HepG2 (cell line): ENCODE results near the gene MRM2. TPM values are rescaled to one million over a fixed set of nuclear protein-coding genes. Genes with fewer than 3 reads are reported as not detected.

ENCODE experiments used
- ATAC-seq: fragments of 200-7000 bp; cut with Tn5 transposase; 3 replicates; pipeline ENCODE4 v1.9.1; 2020; ENCODE audit warnings: mild to moderate bottlenecking, moderate library complexity
- BruUV-seq: library from RNA; stranded (reverse); fragments of 400-500 nt; replicated peaks from 2 replicates; lab custom pipeline; 2021; lab: Mats Ljungman, UMichigan
- CTCF ChIA-PET: fragments of 300-600 bp; formaldehyde crosslinking; extraction: SDS; loops from one replicate; lab custom pipeline; 2021; ENCODE audit warnings: low total read pairs, inconsistent platforms, low intra/inter-chr PET ratio; lab: Yijun Ruan, JAX
- POLR2A ChIA-PET: fragments of 350-600 bp; sonication (Branson Sonifier 250); formaldehyde crosslinking; loops from one replicate; lab custom pipeline; 2020; ENCODE audit warnings: antibody characterized with exemption, inconsistent platforms; lab: Yijun Ruan, JAX
- DNase-seq: peaks from one replicate; pipeline ENCODE4 v3.0.0-alpha.2; 2015; ENCODE audit warnings: low spot score
- FAIRE-seq: peaks from 3 replicates; lab custom pipeline; 2011; peaks lifted over from hg19 to GRCh38; lab: Jason Lieb, UNC
- H2AFZ ChIP-seq: one replicate; pipeline ENCODE4 v1.6.1; 2011; ENCODE audit warnings: low read length, inconsistent platforms
- H3K27ac ChIP-seq: fragments of 300-600 bp; 3 replicates; pipeline ENCODE4 v1.8.0; 2011; ENCODE audit warnings: mixed run types, mild to moderate bottlenecking, mixed read lengths, low read length, inconsistent platforms; ENCODE audit not compliant: insufficient read depth; ENCODE audit errors: extremely low read length
- H3K27me3 ChIP-seq, 2 experiments: fragments of 200-600 bp in 1 of 2; 2 replicates in 1 of 2; 3 replicates in 1 of 2; pipeline versions ENCODE4 v1.6.0 to v1.8.0; 2011; ENCODE audit warnings: low read length in 2 of 2, mild to moderate bottlenecking in 2 of 2, moderate library complexity in 2 of 2, inconsistent platforms in 1 of 2; ENCODE audit not compliant: insufficient read depth in 2 of 2, control insufficient read depth in 1 of 2
- H3K36me3 ChIP-seq, 2 experiments: fragments of 200-600 bp in 1 of 2; replicated peaks in 1 of 2; 2 replicates in 1 of 2; 3 replicates in 1 of 2; pipeline versions ENCODE4 v1.5.1 to v1.8.0; 2011; ENCODE audit warnings: low read length in 2 of 2, inconsistent platforms in 1 of 2; ENCODE audit not compliant: insufficient read depth in 2 of 2, control insufficient read depth in 1 of 2
- H3K4me1 ChIP-seq: 2 replicates; pipeline ENCODE4 v1.5.1; 2012; ENCODE audit warnings: low read length, inconsistent platforms; ENCODE audit not compliant: insufficient read depth
- H3K4me2 ChIP-seq: 2 replicates; pipeline ENCODE4 v1.6.0; 2011; ENCODE audit warnings: low read depth, low read length, inconsistent platforms
- H3K4me3 ChIP-seq, 3 experiments: fragments of 200-600 bp in 1 of 3; sonication (generic), shearing (Covaris generic) in 1 of 3; replicated peaks in 1 of 3; 2 replicates each; pipeline ENCODE4 v1.5.1; 2011 to 2016; ENCODE audit warnings: low read length in 3 of 3, inconsistent platforms in 2 of 3, low read depth in 2 of 3, mild to moderate bottlenecking in 2 of 3, control low read depth in 1 of 3, mixed read lengths in 1 of 3; ENCODE audit not compliant: insufficient read depth in 1 of 3
- H3K79me2 ChIP-seq: one replicate; pipeline ENCODE4 v1.6.1; 2011; ENCODE audit warnings: low read length, inconsistent platforms; ENCODE audit not compliant: insufficient read depth
- H3K9ac ChIP-seq: 2 replicates; pipeline ENCODE4 v1.6.0; 2011; ENCODE audit warnings: mild to moderate bottlenecking, low read depth, low read length, inconsistent platforms; ENCODE audit not compliant: insufficient read depth
- H3K9me3 ChIP-seq: 2 replicates; pipeline ENCODE4 v1.5.1; 2012; ENCODE audit warnings: mild to moderate bottlenecking, low read length
- H4K20me1 ChIP-seq: 2 replicates; pipeline ENCODE4 v1.6.0; 2011; ENCODE audit warnings: inconsistent platforms, mild to moderate bottlenecking, low read length, moderate library complexity; ENCODE audit not compliant: insufficient read depth
- FOXP1 ChIP-seq, 2 experiments: fragments of 450-650 bp in 1 of 2; IDR thresholded peaks; 2 replicates each; pipeline ENCODE4 v1.6.1; 2017 to 2018; ENCODE audit warnings: antibody characterized with exemption in 1 of 2
- LRRFIP1 ChIP-seq: sonication (generic); formaldehyde crosslinking; conservative IDR thresholded peaks from 2 replicates; pipeline ENCODE4 v1.4.0; 2020; ENCODE audit warnings: missing genetic modification reagents
- NR3C1 ChIP-seq: sonication (generic); formaldehyde crosslinking; IDR thresholded peaks from 2 replicates; pipeline ENCODE4 v1.4.0; 2020; ENCODE audit warnings: missing genetic modification reagents
- PHB2 ChIP-seq: fragments of 450-650 bp; IDR thresholded peaks from 2 replicates; pipeline ENCODE4 v1.6.1; 2018; ENCODE audit not compliant: partially characterized antibody
- ZNF3 ChIP-seq: IDR thresholded peaks from 2 replicates; pipeline ENCODE4 v1.7.0; 2017; ENCODE audit warnings: inconsistent platforms
- ZNF335 ChIP-seq: sonication (generic); formaldehyde crosslinking; IDR thresholded peaks from 2 replicates; pipeline ENCODE4 v1.4.0; 2020; ENCODE audit warnings: missing genetic modification reagents
- ZNF343 ChIP-seq: sonication (generic); formaldehyde crosslinking; IDR thresholded peaks from 2 replicates; pipeline ENCODE4 v1.4.0; 2020; ENCODE audit warnings: mild to moderate bottlenecking, missing genetic modification reagents
- ZNF781 ChIP-seq: sonication (generic); formaldehyde crosslinking; IDR thresholded peaks from 2 replicates; pipeline ENCODE4 v1.5.1; 2020; ENCODE audit warnings: borderline replicate concordance, mild to moderate bottlenecking, missing genetic modification reagents; ENCODE audit errors: not compliant biosample characterization
- ZSCAN5A ChIP-seq: sonication (generic); formaldehyde crosslinking; IDR thresholded peaks from 2 replicates; pipeline ENCODE4 v1.8.0; 2022; ENCODE audit warnings: mild to moderate bottlenecking, missing genetic modification reagents, borderline replicate concordance
- WGBS: methylation state at CpG from one replicate; pipeline ENCODE4 v1.1.6; 2017; ENCODE audit warnings: low lambda C conversion rate; 5-methylcytosine and 5-hydroxymethylcytosine counted together
- in situ Hi-C: cut with HindIII; loops from 2 replicates; pipeline ENCODE4 v1.10.0; 2017; ENCODE audit warnings: low pct_unique_long_range_greater_than_20kb; ENCODE audit not compliant: extremely low pct_ligation_motif_present
- intact Hi-C: fragments of 100-400 bp; cut with micrococcal nuclease; formaldehyde crosslinking; loops from one replicate; pipeline ENCODE4 v1.10.0; 2022; ENCODE audit not compliant: unreplicated experiment
- polyA plus RNA-seq, 8 experiments: library from polyadenylated mRNA; depleted of rRNA in 3 of 8; stranded (reverse) in 7 of 8; unstranded in 1 of 8; fragments of >200 nt; fragmentation: Illumina TruSeq in 4 of 8; extraction: Trizol in 4 of 8; gene quantifications; 2 replicates each; pipeline versions ENCODE4 v1.2.1 to v1.2.3, GENCODE V29; 2011 to 2016; ENCODE audit warnings: low read depth in 4 of 8, missing spikeins in 1 of 8, mixed read lengths in 1 of 8; ENCODE audit not compliant: insufficient read depth in 1 of 8
- total RNA-seq, 5 experiments: library from RNA; depleted of rRNA; stranded (reverse); fragments of >200 nt; fragmentation: Illumina TruSeq; extraction: Trizol; gene quantifications; 2 replicates each; pipeline ENCODE4 v1.2.3, GENCODE V29; 2016; ENCODE audit warnings: low read depth in 1 of 5
- TF ChIP-seq, protein P1 (sequence below): sonication (generic); formaldehyde crosslinking; conservative IDR thresholded peaks from 2 replicates; pipeline ENCODE4 v1.8.0; 2022; ENCODE audit warnings: mild to moderate bottlenecking, moderate library complexity, missing genetic modification reagents
- TF ChIP-seq, protein P2 (sequence below): IDR thresholded peaks from 2 replicates; pipeline ENCODE4 v1.6.1; 2012; ENCODE audit warnings: low read length, improper control_type of control experiment
- TF ChIP-seq, protein P3 (sequence below): sonication (generic); formaldehyde crosslinking; IDR thresholded peaks from 2 replicates; pipeline ENCODE4 v1.8.0; 2022; ENCODE audit warnings: missing genetic modification reagents, mild to moderate bottlenecking, borderline replicate concordance

Gene MRM2
- total and polyA plus RNA-seq, 2 of the 13 experiments (the other 11 are each of a cell fraction or from before 2014, with no cell fraction given) = 13.2 to 34.2 TPM

DNA sequence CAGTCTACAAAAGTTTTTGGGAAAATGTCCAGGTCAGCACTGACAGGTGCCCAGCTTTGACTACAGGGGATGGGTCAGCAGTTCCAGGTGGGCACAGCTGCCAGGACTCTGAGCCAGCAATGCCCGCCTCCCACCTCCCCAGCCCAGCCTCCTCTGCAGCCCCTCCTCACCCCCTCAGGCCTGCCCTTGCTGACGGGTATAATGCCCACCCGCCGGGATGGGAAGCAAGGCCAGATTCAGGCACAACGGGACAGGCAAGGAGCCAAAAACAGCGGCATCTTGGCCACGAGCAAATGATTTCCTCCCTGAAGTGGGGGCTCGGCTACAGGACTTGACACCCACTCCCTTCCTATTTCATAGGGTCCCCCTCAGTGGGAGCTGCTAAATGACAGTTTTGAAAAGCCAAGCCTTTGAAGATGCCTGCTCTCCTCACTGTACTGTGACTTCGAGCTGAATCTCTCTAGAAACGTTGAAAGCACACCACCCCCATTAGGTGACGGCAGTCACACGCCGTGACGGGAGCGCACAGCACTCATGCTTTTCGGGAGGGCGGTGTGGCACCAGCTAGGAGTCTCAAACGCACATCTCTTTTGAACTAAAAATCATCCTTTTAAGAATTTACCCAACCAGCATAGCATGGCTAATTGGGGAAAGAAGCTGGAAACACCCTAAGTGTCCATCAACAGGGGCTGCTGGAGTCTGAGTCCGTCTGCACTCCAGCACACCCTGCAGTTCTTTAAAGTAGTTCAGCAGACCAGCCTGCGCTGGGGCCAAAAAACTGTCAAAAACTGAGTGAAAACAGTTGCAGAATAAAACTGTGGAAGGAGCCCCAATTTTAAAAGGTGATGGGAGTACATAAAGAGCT is 38.9 kb downstream of the MRM2 start:
- no peak for DNase-seq
- TF ChIP-seq, protein P1, sequence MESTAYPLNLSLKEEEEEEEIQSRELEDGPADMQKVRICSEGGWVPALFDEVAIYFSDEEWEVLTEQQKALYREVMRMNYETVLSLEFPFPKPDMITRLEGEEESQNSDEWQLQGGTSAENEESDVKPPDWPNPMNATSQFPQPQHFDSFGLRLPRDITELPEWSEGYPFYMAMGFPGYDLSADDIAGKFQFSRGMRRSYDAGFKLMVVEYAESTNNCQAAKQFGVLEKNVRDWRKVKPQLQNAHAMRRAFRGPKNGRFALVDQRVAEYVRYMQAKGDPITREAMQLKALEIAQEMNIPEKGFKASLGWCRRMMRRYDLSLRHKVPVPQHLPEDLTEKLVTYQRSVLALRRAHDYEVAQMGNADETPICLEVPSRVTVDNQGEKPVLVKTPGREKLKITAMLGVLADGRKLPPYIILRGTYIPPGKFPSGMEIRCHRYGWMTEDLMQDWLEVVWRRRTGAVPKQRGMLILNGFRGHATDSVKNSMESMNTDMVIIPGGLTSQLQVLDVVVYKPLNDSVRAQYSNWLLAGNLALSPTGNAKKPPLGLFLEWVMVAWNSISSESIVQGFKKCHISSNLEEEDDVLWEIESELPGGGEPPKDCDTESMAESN (CRISPR knock-in tag) = no peak
- TF ChIP-seq LRRFIP1 (CRISPR knock-in tag) (no peak), ZSCAN5A (no peak), ZNF781 (CRISPR knock-in tag) (no peak), NR3C1 (CRISPR knock-in tag) (no peak), PHB2 (no peak), FOXP1 (IDR thresholded peaks at IDR 0.05) (no peak), FOXP1 (CRISPR knock-in tag; IDR thresholded peaks at IDR 0.05) (no peak), ZNF3 (CRISPR knock-in tag) (no peak), ZNF335 (CRISPR knock-in tag) (no peak), ZNF343 (CRISPR knock-in tag) (no peak)
- TF ChIP-seq, protein P2, sequence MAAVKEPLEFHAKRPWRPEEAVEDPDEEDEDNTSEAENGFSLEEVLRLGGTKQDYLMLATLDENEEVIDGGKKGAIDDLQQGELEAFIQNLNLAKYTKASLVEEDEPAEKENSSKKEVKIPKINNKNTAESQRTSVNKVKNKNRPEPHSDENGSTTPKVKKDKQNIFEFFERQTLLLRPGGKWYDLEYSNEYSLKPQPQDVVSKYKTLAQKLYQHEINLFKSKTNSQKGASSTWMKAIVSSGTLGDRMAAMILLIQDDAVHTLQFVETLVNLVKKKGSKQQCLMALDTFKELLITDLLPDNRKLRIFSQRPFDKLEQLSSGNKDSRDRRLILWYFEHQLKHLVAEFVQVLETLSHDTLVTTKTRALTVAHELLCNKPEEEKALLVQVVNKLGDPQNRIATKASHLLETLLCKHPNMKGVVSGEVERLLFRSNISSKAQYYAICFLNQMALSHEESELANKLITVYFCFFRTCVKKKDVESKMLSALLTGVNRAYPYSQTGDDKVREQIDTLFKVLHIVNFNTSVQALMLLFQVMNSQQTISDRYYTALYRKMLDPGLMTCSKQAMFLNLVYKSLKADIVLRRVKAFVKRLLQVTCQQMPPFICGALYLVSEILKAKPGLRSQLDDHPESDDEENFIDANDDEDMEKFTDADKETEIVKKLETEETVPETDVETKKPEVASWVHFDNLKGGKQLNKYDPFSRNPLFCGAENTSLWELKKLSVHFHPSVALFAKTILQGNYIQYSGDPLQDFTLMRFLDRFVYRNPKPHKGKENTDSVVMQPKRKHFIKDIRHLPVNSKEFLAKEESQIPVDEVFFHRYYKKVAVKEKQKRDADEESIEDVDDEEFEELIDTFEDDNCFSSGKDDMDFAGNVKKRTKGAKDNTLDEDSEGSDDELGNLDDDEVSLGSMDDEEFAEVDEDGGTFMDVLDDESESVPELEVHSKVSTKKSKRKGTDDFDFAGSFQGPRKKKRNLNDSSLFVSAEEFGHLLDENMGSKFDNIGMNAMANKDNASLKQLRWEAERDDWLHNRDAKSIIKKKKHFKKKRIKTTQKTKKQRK = no peak
- TF ChIP-seq, protein P3, sequence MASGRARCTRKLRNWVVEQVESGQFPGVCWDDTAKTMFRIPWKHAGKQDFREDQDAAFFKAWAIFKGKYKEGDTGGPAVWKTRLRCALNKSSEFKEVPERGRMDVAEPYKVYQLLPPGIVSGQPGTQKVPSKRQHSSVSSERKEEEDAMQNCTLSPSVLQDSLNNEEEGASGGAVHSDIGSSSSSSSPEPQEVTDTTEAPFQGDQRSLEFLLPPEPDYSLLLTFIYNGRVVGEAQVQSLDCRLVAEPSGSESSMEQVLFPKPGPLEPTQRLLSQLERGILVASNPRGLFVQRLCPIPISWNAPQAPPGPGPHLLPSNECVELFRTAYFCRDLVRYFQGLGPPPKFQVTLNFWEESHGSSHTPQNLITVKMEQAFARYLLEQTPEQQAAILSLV (CRISPR knock-in tag) = no peak

More for the DNA sequence above, 38.9 kb downstream of the MRM2 start:
- no peak overlapping the region for H3K4me3 ChIP-seq
- ATAC-seq (no peak), FAIRE-seq (no peak)
- in situ Hi-C loops = loop anchor here (25.0 kb wide), 1 partner anchor 616 kb away; no protein-coding TSS in a partner anchor
- CTCF ChIA-PET = no interaction called here
- H2AFZ ChIP-seq = no peak overlapping the region
- H3K4me1 ChIP-seq = no peaks in the 10 kb centered on the region
- no peaks in the 10 kb centered on the region for H3K9me3 ChIP-seq
- no peak overlapping the region for H3K4me2 ChIP-seq
- H3K36me3 ChIP-seq = peaks cover 33 to 71% of the 10 kb centered on the region in 2 experiments; a peak in 4 of 5 replicates
- intact Hi-C loops = no loop called here
- no peak overlapping the region for H3K27ac ChIP-seq
- BruUV-seq = no TSS peak
- no peaks in the 10 kb centered on the region for H3K27me3 ChIP-seq
- no peaks in the 10 kb centered on the region for H4K20me1 ChIP-seq
- H3K9ac ChIP-seq = no peak overlapping the region
- H3K79me2 ChIP-seq = peaks cover 3% of the 10 kb centered on the region
- WGBS = 97% methylated on average over 16 of the region's 20 CpGs
- POLR2A ChIA-PET = no interaction called here
